Activated B cell treated with CpG ODN at 0.5 μM for 24 hours (primary cell): ENCODE data around the gene ZNF276. TPM values are rescaled to one million over a fixed set of nuclear protein-coding genes. Genes with fewer than 3 reads are reported as not detected.

Experiments used
- ATAC-seq: fragments of 200-7000 bp; cut with Tn5 transposase; one replicate; pipeline ENCODE4 v1.10.0; 2021; ENCODE audit warnings: low read depth, mild to moderate bottlenecking, moderate library complexity
- CTCF ChIA-PET: fragments of 350-600 bp; sonication (Branson Sonifier 250); formaldehyde crosslinking; loops from one replicate; lab custom pipeline; 2021; ENCODE audit warnings: antibody characterized with exemption; lab: Charles Lee
- POLR2A ChIA-PET: fragments of 350-600 bp; sonication (Branson Sonifier 250); formaldehyde crosslinking; loops from one replicate; lab custom pipeline; 2021; ENCODE audit warnings: antibody characterized with exemption; lab: Charles Lee
- DNase-seq: peaks from one replicate; pipeline ENCODE4 v3.0.0; 2022
- H3K27ac Mint-ChIP-seq: one replicate; pipeline ENCODE4 v1.8.0; 2020; ENCODE audit warnings: mixed read lengths
- H3K27me3 Mint-ChIP-seq: one replicate; pipeline ENCODE4 v1.8.0; 2021; ENCODE audit warnings: mixed read lengths
- H3K36me3 Mint-ChIP-seq: one replicate; pipeline ENCODE4 v1.8.0; 2021; ENCODE audit warnings: low read depth, mixed read lengths
- H3K4me1 Mint-ChIP-seq: one replicate; pipeline ENCODE4 v1.8.0; 2021; ENCODE audit warnings: mixed read lengths
- H3K4me3 Mint-ChIP-seq: one replicate; pipeline ENCODE4 v1.8.0; 2020; ENCODE audit warnings: mild to moderate bottlenecking, mixed read lengths
- H3K9me3 Mint-ChIP-seq: one replicate; pipeline ENCODE4 v1.8.0; 2020; ENCODE audit warnings: mixed read lengths
- intact Hi-C: fragments of 100-400 bp; cut with micrococcal nuclease; formaldehyde crosslinking; loops from one replicate; pipeline ENCODE4 v1.15.1; 2024
- total RNA-seq: library from RNA; stranded (reverse); gene quantifications from 2 replicates; pipeline ENCODE4 v1.2.3, GENCODE V29; 2022
- TF ChIP-seq, protein P1 (sequence below): fragments of 200-600 bp; IDR thresholded peaks from one replicate; pipeline ENCODE4 v1.8.0; 2022; ENCODE audit warnings: antibody characterized with exemption, mild to moderate bottlenecking

ZNF276 gene
- total RNA-seq, 1 donor from 2014 or later: 52.0 TPM

DNA sequence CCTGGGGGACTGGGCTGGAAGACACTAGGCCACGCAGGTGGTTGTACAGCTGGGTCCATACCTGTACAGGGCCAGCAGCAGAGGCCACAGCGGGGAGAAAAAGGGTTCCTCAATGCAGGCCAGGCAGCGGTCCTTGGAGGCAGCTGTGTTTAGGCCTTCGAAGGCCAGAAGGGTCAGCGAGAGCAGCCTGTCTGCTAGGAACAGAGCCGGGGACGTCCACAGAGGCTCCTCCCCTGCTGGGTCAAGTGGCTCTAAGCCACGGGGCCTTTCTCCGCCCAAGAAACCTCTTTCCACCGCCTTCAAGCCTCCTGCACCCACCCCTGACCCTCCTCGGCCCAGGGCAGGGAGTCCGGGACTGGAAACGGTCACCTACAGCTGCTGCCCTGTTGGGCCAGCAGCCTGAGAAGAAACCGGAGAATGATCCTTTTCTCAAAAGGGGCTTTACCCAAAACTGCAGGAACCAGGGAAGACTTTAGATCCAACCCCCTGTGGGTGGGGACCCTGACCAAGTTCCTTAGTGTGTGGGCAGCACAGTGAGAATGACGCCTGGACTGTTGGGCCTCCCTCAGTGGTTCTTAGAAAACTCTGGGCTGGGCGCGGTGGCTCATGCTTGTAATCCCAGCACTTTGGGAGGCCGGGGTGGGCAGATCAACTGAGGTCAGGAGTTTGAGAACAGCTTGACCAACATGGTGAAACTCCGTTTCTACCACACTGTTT, 11.5 kb upstream of the ZNF276 start:
- H3K36me3 Mint-ChIP-seq: peaks cover 2% of the 10 kb centered on the region
- ATAC-seq: no peak
- H3K9me3 Mint-ChIP-seq: no peaks in the 10 kb centered on the region
- DNase-seq: no peak
- intact Hi-C loops: no loop called here
- CTCF ChIA-PET: interaction anchor here (1.8 to 5.1 kb wide), 2 partner anchors 83 to 151 kb away, joined by 7 to 102 read pairs; no protein-coding TSS in a partner anchor
- no peak overlapping the region for H3K27ac Mint-ChIP-seq
- POLR2A ChIA-PET: interaction anchor here (1.2 to 2.2 kb wide), 2 partner anchors 10 kb away, joined by 4 to 5 read pairs; no protein-coding TSS in a partner anchor
- no peak overlapping the region for H3K4me3 Mint-ChIP-seq
- H3K4me1 Mint-ChIP-seq: peaks cover 8% of the 10 kb centered on the region
- no peaks in the 10 kb centered on the region for H3K27me3 Mint-ChIP-seq
- TF ChIP-seq, protein P1, sequence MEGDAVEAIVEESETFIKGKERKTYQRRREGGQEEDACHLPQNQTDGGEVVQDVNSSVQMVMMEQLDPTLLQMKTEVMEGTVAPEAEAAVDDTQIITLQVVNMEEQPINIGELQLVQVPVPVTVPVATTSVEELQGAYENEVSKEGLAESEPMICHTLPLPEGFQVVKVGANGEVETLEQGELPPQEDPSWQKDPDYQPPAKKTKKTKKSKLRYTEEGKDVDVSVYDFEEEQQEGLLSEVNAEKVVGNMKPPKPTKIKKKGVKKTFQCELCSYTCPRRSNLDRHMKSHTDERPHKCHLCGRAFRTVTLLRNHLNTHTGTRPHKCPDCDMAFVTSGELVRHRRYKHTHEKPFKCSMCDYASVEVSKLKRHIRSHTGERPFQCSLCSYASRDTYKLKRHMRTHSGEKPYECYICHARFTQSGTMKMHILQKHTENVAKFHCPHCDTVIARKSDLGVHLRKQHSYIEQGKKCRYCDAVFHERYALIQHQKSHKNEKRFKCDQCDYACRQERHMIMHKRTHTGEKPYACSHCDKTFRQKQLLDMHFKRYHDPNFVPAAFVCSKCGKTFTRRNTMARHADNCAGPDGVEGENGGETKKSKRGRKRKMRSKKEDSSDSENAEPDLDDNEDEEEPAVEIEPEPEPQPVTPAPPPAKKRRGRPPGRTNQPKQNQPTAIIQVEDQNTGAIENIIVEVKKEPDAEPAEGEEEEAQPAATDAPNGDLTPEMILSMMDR: no peak

GRCh38 chr16:89710709-89711564, 10.4 kb upstream of the ZNF276 start:
- no peak for DNase-seq
- H3K27ac Mint-ChIP-seq: no peak overlapping the region
- no peak overlapping the region for H3K4me3 Mint-ChIP-seq
- peaks cover 2% of the 10 kb centered on the region for H3K36me3 Mint-ChIP-seq
- H3K27me3 Mint-ChIP-seq: no peaks in the 10 kb centered on the region
- POLR2A ChIA-PET: interaction anchor here (0.6 to 2.2 kb wide), 4 partner anchors 9 to 917 kb away, joined by 3 to 5 read pairs (median 4); no protein-coding TSS in a partner anchor
- intact Hi-C loops: loop anchor here (1.0 kb wide), 2 partner anchors 9 to 10 kb away; partner anchors contain the start of gene ZNF276
- TF ChIP-seq, protein P1: no peak
- peaks cover 6% of the 10 kb centered on the region for H3K4me1 Mint-ChIP-seq
- no peaks in the 10 kb centered on the region for H3K9me3 Mint-ChIP-seq
- CTCF ChIA-PET: no interaction called here
- ATAC-seq: no peak

DNA sequence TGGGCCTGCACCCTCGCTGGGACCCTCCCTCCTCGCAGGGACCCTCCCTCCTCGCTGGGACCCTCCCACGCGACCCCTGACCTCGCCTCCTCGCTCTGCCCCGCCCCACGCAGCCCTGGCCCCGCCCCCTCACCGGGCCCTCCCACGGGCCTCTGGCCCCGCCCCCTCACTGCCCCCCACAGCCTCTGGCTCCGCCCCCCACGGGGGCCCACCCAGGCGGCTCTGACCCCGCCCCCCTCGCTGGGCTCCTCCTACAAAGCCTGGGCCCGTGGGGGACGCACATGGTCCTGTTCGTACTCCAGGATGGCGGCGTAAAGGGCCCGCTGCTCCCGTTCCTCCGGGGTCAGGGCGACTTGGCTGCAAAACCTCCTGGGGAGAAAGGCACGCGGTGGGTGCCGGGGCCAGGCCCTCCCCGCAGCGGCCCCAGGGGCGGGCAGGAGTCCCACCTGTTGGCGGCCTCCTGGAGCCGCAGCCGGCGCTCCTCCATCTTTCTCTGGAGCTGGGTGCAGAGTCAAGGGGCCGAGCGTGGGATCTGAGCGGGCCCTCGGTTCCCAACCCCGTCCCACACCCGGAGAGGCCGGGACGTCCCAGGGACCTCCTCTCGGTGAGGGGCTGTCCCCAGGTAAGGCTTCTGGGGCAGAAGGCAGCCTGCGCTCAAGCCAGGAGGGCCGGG, 9.6 kb upstream of the ZNF276 start:
- Mint-ChIP-seq H3K4me3 (peak overlapping the region; percentile 76), H3K36me3 (peaks cover 2% of the 10 kb centered on the region), H3K9me3 (no peaks in the 10 kb centered on the region), H3K4me1 (peaks cover 2% of the 10 kb centered on the region), H3K27me3 (no peaks in the 10 kb centered on the region), H3K27ac (no peak overlapping the region)
- DNase-seq (peak; percentile 76), ATAC-seq (peak; percentile 96)
- TF ChIP-seq, protein P1: no peak
- CTCF ChIA-PET: no interaction called here
- intact Hi-C loops: loop anchor here (1.0 kb wide), 2 partner anchors 9 to 10 kb away; partner anchors contain the start of gene ZNF276
- POLR2A ChIA-PET: interaction anchor here (0.7 to 1.5 kb wide), 3 partner anchors 10 to 26 kb away, joined by 3 to 5 read pairs (median 3); partner anchors contain the start of gene SPATA2L

DNA sequence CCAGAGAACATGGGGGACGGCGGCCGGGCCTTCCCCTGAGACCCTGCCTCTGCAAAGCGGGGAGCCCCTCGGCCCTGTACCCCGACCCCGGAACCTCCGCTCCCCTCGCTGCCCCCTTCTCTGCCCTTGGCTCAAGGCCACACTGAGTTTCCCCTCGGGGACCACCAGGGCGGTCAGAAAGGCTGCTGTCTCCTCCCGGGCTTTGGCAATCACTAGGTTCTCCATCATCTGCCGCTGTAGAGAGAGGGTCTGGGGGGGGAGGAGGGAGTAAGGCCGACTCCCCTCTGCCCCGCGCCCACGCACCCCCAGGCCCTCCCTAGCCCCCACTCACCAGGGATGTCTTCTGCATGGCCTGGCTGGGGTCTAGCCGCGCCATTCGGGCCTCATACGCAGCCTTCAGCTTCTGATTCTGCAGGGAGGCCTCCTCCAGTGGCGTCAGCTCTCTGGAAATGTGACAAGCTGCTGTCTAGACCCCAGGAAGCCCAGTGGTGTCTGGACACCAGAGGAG, 9.0 kb upstream of the ZNF276 start:
- no peak for DNase-seq
- Mint-ChIP-seq H3K4me1 (peaks cover 2% of the 10 kb centered on the region), H3K36me3 (peaks cover 2% of the 10 kb centered on the region), H3K27me3 (no peaks in the 10 kb centered on the region), H3K27ac (no peak overlapping the region), H3K9me3 (no peaks in the 10 kb centered on the region), H3K4me3 (peak overlapping the region; percentile 76)
- TF ChIP-seq, protein P1: no peak
- POLR2A ChIA-PET: interaction anchor here (0.7 to 1.5 kb wide), 3 partner anchors 10 to 38 kb away, joined by 3 to 5 read pairs (median 3); partner anchors contain the start of gene SPATA2L
- intact Hi-C loops: no loop called here
- no peak for ATAC-seq
- CTCF ChIA-PET: no interaction called here
